GM13976 (cell line): ENCODE data around the gene CXCR4.
"Not testable (repeated sequence)": the region's sequence is repeated elsewhere in the genome, so short reads cannot be mapped to it uniquely, and the experiment has no call there.

Experiments used
- DNase-seq: peaks from one replicate; pipeline ENCODE4 v3.0.0; 2012; ENCODE audit warnings: low spot score
- in situ Hi-C: fragments of 300-500 bp; cut with MboI; formaldehyde crosslinking; loops from one replicate; pipeline ENCODE4 v1.12.0; 2022; ENCODE audit warnings: low sequenced_read_pairs, mixed read lengths, inconsistent platforms; ENCODE audit not compliant: unreplicated experiment
- TF ChIP-seq, protein P1 (sequence below): IDR thresholded peaks from 2 replicates; pipeline ENCODE4 v1.5.1; 2012; ENCODE audit warnings: borderline replicate concordance, mild to moderate bottlenecking; ENCODE audit not compliant: insufficient read depth; ENCODE audit errors: extremely low read depth, missing control alignments, control extremely low read depth

The CXCR4 gene

DNA sequence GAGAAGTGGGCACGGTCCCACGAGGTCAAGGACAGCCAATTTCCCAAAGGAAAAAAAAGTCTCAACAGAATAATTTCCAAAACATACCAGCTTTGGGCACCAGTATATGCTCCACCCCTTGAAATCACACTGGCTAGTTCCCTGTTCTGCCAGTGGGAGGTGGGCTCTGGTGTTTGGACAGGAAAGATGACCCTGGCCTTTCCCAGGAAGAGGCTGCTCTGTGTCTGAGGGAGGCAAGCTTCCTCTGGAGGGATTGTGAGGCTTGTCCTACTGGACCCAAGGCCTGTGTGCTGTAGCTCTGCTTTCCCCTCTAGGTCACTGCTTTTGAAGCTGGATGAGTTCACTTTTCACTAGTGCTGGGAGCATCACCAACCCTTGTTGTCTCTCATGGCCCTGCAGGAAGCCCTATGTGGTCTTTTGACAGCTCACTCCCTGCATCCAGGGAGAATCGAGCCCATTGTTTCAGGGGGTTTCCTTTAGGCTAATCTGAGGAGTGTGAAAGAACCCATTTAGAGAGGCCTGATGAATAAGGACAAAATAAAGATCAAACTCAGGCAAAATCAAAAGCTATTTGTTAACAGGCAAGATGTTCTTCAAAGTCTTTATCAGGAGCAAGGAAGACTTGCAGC lies 36.3 kb downstream of the CXCR4 start:
- TF ChIP-seq, protein P1, sequence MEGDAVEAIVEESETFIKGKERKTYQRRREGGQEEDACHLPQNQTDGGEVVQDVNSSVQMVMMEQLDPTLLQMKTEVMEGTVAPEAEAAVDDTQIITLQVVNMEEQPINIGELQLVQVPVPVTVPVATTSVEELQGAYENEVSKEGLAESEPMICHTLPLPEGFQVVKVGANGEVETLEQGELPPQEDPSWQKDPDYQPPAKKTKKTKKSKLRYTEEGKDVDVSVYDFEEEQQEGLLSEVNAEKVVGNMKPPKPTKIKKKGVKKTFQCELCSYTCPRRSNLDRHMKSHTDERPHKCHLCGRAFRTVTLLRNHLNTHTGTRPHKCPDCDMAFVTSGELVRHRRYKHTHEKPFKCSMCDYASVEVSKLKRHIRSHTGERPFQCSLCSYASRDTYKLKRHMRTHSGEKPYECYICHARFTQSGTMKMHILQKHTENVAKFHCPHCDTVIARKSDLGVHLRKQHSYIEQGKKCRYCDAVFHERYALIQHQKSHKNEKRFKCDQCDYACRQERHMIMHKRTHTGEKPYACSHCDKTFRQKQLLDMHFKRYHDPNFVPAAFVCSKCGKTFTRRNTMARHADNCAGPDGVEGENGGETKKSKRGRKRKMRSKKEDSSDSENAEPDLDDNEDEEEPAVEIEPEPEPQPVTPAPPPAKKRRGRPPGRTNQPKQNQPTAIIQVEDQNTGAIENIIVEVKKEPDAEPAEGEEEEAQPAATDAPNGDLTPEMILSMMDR, result no peak
- in situ Hi-C loops, result no loop called here
- no peak for DNase-seq

DNA sequence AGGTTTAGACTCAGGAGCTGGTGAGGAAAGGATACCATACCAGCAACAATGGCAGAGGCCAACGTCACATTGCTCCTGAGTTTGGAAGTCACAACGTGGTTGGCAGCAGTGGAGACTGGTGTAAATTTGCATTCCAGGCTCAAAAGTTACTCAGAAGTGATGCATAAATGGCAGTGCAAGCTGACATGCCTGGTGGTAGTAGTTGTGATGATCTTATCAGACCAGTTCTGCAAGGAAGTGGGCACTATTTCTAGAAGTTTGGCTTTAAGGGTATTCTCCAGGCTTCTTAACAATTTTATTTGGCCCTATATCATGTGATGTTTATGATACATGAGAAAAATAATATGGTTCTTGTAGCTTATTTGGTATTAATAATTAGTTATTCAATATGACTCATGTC lies 37.8 kb downstream of the CXCR4 start:
- no peak for DNase-seq
- in situ Hi-C loops, result no loop called here
- TF ChIP-seq, protein P1, result no peak

DNA sequence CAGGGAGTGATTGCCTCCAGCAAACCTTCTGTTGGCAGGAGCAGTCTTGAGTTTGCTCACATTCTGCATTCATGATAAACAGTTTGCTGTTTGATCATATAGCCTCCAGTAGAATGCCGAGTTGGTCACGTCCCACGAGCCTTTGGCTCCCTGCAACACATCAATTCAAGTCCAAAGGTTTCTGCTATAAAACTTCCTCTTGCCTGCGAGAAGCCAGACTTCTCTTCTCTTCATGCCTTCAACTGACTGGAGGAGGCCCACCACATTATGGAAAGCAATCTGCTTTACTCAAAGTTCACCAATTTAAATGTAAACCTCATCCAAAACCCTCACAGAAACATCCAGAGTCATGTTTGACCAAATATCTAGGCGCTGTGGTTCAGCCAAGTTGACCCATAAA lies 40.8 kb downstream of the CXCR4 start:
- TF ChIP-seq, protein P1, result no peak
- DNase-seq, result no peak
- in situ Hi-C loops, result no loop called here

DNA sequence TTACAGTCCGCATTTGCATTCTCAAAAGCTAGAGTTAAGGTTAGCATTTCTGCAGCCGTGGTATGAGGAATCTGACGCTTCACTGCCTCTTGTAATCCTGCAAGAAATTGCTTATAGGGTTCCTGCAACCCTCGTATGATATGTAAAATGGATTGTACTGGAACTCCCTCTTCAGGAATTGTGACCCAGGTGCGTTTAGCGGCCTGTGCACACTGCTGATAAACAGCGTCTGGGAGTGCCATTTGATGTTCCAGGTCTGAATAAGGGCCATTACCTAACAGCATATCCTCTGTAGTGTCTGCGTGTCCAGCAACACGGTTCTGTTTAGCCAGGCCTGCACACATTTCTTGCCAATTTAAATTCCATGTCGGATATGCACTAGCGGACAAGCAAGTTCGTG lies 42.5 kb downstream of the CXCR4 start:
- TF ChIP-seq, protein P1, result no peak
- in situ Hi-C loops, result no loop called here
- DNase-seq, result no peak

DNA sequence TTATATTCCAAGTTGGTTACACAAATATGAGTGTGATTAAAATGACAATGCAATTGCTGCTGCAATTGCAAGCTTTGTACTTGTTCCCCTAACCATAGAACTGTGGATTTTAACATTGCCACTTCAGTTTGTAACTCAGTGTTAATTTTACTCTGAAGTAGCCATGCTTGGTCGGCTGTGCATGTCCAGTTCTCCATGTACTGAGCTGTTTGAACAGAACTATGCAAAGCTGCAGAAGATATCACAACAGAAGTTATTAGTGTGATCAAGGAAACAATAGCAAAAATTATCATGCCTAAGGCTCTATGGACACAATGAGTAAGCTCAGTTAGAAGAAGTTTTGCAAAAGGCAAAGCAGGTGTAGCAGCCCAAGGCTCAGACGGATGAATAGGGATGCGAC lies 45.3 kb downstream of the CXCR4 start:
- TF ChIP-seq, protein P1, result no peak
- no peak for DNase-seq
- in situ Hi-C loops, result no loop called here

DNA sequence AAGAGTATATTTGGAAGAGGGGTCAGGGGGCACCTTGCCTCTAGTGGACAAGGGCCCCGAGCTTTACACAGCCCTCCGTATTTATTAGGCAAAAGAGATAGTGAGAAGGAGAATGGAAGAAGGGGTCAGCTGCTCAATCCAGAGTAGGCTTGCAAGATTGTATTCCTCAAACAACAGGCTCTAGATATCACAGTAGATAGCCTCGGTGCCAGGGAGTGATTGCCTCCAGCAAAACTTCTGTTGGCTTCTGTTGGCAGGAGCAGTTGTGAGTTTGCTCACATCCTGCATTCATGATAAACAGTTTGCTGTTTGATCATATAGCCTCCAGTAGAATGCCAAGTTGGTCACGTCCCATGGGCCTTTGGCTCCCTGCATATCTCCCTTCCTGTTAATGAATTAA lies 46.1 kb downstream of the CXCR4 start:
- in situ Hi-C loops, DNase-seq: not testable (repeated sequence)

DNA sequence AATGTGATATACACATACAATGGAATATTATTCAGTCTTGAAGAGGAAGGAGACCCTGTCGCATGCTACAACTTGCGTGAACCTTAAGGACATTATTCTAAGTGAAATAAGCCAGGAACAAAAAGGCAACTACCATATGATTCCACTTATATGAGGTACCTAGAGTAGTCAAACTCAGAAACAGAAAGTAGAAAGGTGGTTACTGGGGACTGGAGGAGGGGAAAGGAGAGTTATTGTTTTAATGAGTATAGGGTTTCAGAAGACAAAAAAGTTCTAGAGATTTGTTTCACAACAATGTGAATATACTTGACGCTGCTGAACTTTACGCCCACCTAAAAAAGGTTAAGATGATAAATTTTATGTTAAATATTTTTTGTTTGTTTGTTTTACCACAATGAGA lies 47.0 kb downstream of the CXCR4 start:
- in situ Hi-C loops, result no loop called here
- DNase-seq, result no peak

More for the DNA sequence above, 47.0 kb downstream of the CXCR4 start:
- TF ChIP-seq, protein P1, result no peak
